ENCODE measurements around the gene PSMB9.

GRCh38 chr6:32847795-32848194, 6.2 kb upstream of the PSMB9 start:
- TF ChIP-seq, protein P1, sequence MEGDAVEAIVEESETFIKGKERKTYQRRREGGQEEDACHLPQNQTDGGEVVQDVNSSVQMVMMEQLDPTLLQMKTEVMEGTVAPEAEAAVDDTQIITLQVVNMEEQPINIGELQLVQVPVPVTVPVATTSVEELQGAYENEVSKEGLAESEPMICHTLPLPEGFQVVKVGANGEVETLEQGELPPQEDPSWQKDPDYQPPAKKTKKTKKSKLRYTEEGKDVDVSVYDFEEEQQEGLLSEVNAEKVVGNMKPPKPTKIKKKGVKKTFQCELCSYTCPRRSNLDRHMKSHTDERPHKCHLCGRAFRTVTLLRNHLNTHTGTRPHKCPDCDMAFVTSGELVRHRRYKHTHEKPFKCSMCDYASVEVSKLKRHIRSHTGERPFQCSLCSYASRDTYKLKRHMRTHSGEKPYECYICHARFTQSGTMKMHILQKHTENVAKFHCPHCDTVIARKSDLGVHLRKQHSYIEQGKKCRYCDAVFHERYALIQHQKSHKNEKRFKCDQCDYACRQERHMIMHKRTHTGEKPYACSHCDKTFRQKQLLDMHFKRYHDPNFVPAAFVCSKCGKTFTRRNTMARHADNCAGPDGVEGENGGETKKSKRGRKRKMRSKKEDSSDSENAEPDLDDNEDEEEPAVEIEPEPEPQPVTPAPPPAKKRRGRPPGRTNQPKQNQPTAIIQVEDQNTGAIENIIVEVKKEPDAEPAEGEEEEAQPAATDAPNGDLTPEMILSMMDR (IDR thresholded peaks at IDR 0.05; ENCODE audit: insufficient read depth, low read length) = no peak
- no peak for TF ChIP-seq POLR2AphosphoS5 (IDR thresholded peaks at IDR 0.05; ENCODE audit: low read depth)
